SK-N-SH treated with all-trans-retinoic acid at 6 μM for 48 hours (cell line): ENCODE measurements around the gene NFIA.

Source experiments
- ARNTL ChIP-seq: fragments of 450-650 bp; formaldehyde crosslinking; IDR thresholded peaks from 2 replicates; pipeline ENCODE4 v1.5.0; 2020; ENCODE audit warnings: low read depth, mild to moderate bottlenecking, moderate library complexity, borderline replicate concordance
- CSDC2 ChIP-seq: fragments of 250-450 bp; sonication (Bioruptor Pico); IDR thresholded peaks from 2 replicates; pipeline ENCODE4 v1.5.0; 2020; ENCODE audit warnings: mild to moderate bottlenecking, moderate library complexity
- OSR1 ChIP-seq: fragments of 250-450 bp; sonication (Bioruptor Pico); IDR thresholded peaks from 2 replicates; pipeline ENCODE4 v1.8.0; 2022; ENCODE audit warnings: moderate library complexity, mild to moderate bottlenecking, inconsistent platforms
- RARB ChIP-seq: fragments of 250-450 bp; sonication (Bioruptor Pico); IDR thresholded peaks from 2 replicates; pipeline ENCODE4 v1.8.0; 2021; ENCODE audit warnings: mild to moderate bottlenecking, moderate library complexity
- SNAI2 ChIP-seq: fragments of 250-450 bp; sonication (Bioruptor Pico); IDR thresholded peaks from 2 replicates; pipeline ENCODE4 v1.5.0; 2020; ENCODE audit warnings: mild to moderate bottlenecking, moderate library complexity
- TCF4 ChIP-seq: fragments of 250-450 bp; sonication (Bioruptor Pico); IDR thresholded peaks from 2 replicates; pipeline ENCODE4 v1.8.0; 2021; ENCODE audit warnings: mild to moderate bottlenecking, moderate library complexity, borderline replicate concordance
- TOX ChIP-seq: fragments of 250-450 bp; sonication (Bioruptor Pico); IDR thresholded peaks from 2 replicates; pipeline ENCODE4 v1.8.0; 2021; ENCODE audit warnings: mild to moderate bottlenecking, moderate library complexity, borderline replicate concordance
- ZC3H10 ChIP-seq: fragments of 250-450 bp; sonication (Bioruptor Pico); IDR thresholded peaks from 2 replicates; pipeline ENCODE4 v1.5.1; 2021; ENCODE audit warnings: mild to moderate bottlenecking, moderate library complexity
- ZFP3 ChIP-seq: fragments of 250-450 bp; sonication (Bioruptor Pico); IDR thresholded peaks from 2 replicates; pipeline ENCODE4 v1.5.0; 2020; ENCODE audit warnings: mild to moderate bottlenecking, moderate library complexity
- ZFP30 ChIP-seq: fragments of 450-650 bp; formaldehyde crosslinking; IDR thresholded peaks from 2 replicates; pipeline ENCODE4 v1.5.0; 2022; ENCODE audit warnings: mild to moderate bottlenecking, moderate library complexity
- TF ChIP-seq, protein P1 (sequence below): fragments of 250-450 bp; sonication (Bioruptor Pico); IDR thresholded peaks from 2 replicates; pipeline ENCODE4 v1.8.0; 2020; ENCODE audit warnings: mild to moderate bottlenecking, moderate library complexity, borderline replicate concordance
- TF ChIP-seq, protein P2 (sequence below): fragments of 250-450 bp; sonication (Bioruptor Pico); IDR thresholded peaks from 2 replicates; pipeline ENCODE4 v1.5.1; 2020; ENCODE audit warnings: low read depth, mild to moderate bottlenecking, moderate library complexity
- TF ChIP-seq, protein P3 (sequence below): fragments of 250-450 bp; sonication (Bioruptor Pico); IDR thresholded peaks from 2 replicates; pipeline ENCODE4 v1.5.0; 2020; ENCODE audit warnings: mild to moderate bottlenecking, moderate library complexity

DNA sequence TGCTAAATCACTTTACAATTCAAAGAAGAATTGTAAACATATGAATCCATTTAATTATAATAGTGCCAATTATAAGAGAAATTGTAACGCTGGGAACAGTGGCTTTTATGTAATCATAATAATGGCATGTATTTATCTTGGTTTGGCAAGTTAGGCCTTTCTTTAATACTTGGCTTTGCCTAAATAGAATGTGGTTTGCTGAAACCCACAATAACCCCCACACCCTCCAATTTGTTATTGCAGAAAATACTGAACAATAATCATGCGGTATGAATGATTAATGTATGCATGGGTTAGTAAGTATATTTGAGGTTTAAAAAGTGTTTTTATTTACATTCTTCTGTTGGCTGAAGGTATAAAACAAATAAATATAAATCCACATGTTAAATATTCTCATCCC is 138.2 kb downstream of the NFIA start:
- TF ChIP-seq SNAI2: no peak
- TF ChIP-seq, protein P1, sequence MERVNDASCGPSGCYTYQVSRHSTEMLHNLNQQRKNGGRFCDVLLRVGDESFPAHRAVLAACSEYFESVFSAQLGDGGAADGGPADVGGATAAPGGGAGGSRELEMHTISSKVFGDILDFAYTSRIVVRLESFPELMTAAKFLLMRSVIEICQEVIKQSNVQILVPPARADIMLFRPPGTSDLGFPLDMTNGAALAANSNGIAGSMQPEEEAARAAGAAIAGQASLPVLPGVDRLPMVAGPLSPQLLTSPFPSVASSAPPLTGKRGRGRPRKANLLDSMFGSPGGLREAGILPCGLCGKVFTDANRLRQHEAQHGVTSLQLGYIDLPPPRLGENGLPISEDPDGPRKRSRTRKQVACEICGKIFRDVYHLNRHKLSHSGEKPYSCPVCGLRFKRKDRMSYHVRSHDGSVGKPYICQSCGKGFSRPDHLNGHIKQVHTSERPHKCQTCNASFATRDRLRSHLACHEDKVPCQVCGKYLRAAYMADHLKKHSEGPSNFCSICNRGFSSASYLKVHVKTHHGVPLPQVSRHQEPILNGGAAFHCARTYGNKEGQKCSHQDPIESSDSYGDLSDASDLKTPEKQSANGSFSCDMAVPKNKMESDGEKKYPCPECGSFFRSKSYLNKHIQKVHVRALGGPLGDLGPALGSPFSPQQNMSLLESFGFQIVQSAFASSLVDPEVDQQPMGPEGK: no peak
- TF ChIP-seq, protein P2, sequence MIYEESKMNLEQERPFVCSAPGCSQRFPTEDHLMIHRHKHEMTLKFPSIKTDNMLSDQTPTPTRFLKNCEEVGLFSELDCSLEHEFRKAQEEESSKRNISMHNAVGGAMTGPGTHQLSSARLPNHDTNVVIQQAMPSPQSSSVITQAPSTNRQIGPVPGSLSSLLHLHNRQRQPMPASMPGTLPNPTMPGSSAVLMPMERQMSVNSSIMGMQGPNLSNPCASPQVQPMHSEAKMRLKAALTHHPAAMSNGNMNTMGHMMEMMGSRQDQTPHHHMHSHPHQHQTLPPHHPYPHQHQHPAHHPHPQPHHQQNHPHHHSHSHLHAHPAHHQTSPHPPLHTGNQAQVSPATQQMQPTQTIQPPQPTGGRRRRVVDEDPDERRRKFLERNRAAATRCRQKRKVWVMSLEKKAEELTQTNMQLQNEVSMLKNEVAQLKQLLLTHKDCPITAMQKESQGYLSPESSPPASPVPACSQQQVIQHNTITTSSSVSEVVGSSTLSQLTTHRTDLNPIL: no peak
- no peak for TF ChIP-seq TOX (CRISPR knock-in tag)
- TF ChIP-seq, protein P3, sequence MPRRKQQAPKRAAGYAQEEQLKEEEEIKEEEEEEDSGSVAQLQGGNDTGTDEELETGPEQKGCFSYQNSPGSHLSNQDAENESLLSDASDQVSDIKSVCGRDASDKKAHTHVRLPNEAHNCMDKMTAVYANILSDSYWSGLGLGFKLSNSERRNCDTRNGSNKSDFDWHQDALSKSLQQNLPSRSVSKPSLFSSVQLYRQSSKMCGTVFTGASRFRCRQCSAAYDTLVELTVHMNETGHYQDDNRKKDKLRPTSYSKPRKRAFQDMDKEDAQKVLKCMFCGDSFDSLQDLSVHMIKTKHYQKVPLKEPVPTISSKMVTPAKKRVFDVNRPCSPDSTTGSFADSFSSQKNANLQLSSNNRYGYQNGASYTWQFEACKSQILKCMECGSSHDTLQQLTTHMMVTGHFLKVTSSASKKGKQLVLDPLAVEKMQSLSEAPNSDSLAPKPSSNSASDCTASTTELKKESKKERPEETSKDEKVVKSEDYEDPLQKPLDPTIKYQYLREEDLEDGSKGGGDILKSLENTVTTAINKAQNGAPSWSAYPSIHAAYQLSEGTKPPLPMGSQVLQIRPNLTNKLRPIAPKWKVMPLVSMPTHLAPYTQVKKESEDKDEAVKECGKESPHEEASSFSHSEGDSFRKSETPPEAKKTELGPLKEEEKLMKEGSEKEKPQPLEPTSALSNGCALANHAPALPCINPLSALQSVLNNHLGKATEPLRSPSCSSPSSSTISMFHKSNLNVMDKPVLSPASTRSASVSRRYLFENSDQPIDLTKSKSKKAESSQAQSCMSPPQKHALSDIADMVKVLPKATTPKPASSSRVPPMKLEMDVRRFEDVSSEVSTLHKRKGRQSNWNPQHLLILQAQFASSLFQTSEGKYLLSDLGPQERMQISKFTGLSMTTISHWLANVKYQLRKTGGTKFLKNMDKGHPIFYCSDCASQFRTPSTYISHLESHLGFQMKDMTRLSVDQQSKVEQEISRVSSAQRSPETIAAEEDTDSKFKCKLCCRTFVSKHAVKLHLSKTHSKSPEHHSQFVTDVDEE (CRISPR knock-in tag): no peak
- TF ChIP-seq ZFP3 (CRISPR knock-in tag): no peak
- no peak for TF ChIP-seq OSR1 (CRISPR knock-in tag)
- no peak for TF ChIP-seq ZFP30 (CRISPR knock-in tag)
- no peak for TF ChIP-seq ARNTL (CRISPR knock-in tag)
- TF ChIP-seq RARB (CRISPR knock-in tag): no peak
- no peak for TF ChIP-seq CSDC2 (CRISPR knock-in tag)
- TF ChIP-seq TCF4 (CRISPR knock-in tag): no peak
- no peak for TF ChIP-seq ZC3H10 (CRISPR knock-in tag)
